WTC11 (cell line): ENCODE results near the gene TINAG. TPM values are rescaled to one million over a fixed set of nuclear protein-coding genes. Genes with fewer than 3 reads are reported as not detected.

Experiments used
- ATAC-seq: fragments of 200-7000 bp; cut with Tn5 transposase; 2 replicates; pipeline ENCODE4 v1.10.0; 2021; ENCODE audit warnings: mild to moderate bottlenecking, moderate library complexity
- CTCF ChIA-PET: fragments of 300-600 bp; sonication (Branson Sonifier 250); formaldehyde crosslinking; loops from one replicate; lab custom pipeline; 2021; ENCODE audit warnings: antibody characterized with exemption; lab: Charles Lee
- POLR2A ChIA-PET: fragments of 350-600 bp; sonication (Branson Sonifier 250); formaldehyde crosslinking; loops from one replicate; lab custom pipeline; 2021; ENCODE audit warnings: antibody characterized with exemption; lab: Charles Lee
- DNase-seq: peaks from one replicate; pipeline ENCODE4 v3.0.0; 2021; ENCODE audit warnings: low spot score
- H3K27ac Mint-ChIP-seq: 2 replicates; pipeline ENCODE4 v1.8.0; 2021; ENCODE audit warnings: mixed read lengths
- H3K27me3 Mint-ChIP-seq: 2 replicates; pipeline ENCODE4 v1.8.0; 2021; ENCODE audit warnings: low read depth, mild to moderate bottlenecking, moderate library complexity, mixed read lengths
- H3K36me3 Mint-ChIP-seq: 2 replicates; pipeline ENCODE4 v1.8.0; 2021; ENCODE audit warnings: mixed read lengths
- H3K4me1 Mint-ChIP-seq: 2 replicates; pipeline ENCODE4 v1.8.0; 2022; ENCODE audit warnings: mixed read lengths
- H3K4me3 Mint-ChIP-seq: 2 replicates; pipeline ENCODE4 v1.8.0; 2021; ENCODE audit warnings: mild to moderate bottlenecking, moderate library complexity, mixed read lengths
- H3K9me3 Mint-ChIP-seq: 2 replicates; pipeline ENCODE4 v1.8.0; 2021; ENCODE audit warnings: mixed read lengths
- ARID4B ChIP-seq: sonication (generic); formaldehyde crosslinking; IDR thresholded peaks from 2 replicates; pipeline ENCODE4 v1.8.0; 2023; ENCODE audit warnings: missing genetic modification reagents, mild to moderate bottlenecking, borderline replicate concordance
- ATF6 ChIP-seq: sonication (generic); formaldehyde crosslinking; IDR thresholded peaks from 2 replicates; pipeline ENCODE4 v1.8.1; 2023; ENCODE audit warnings: mild to moderate bottlenecking, missing genetic modification reagents
- ETV6 ChIP-seq: sonication (generic); formaldehyde crosslinking; IDR thresholded peaks from 2 replicates; pipeline ENCODE4 v1.8.1; 2022; ENCODE audit warnings: mild to moderate bottlenecking, missing genetic modification reagents
- FOXK1 ChIP-seq: sonication (generic); formaldehyde crosslinking; IDR thresholded peaks from 2 replicates; pipeline ENCODE4 v1.8.0; 2022; ENCODE audit warnings: mild to moderate bottlenecking, moderate library complexity, missing genetic modification reagents
- HMGA2 ChIP-seq: fragments of 250-450 bp; sonication (Bioruptor Pico); IDR thresholded peaks from 2 replicates; pipeline ENCODE4 v1.4.0; 2021; ENCODE audit warnings: mild to moderate bottlenecking, moderate library complexity
- JAZF1 ChIP-seq: fragments of 250-450 bp; sonication (Bioruptor Pico); IDR thresholded peaks from 2 replicates; pipeline ENCODE4 v1.9.0; 2021; ENCODE audit warnings: moderate library complexity, mild to moderate bottlenecking, inconsistent platforms
- MLX ChIP-seq: sonication (generic); formaldehyde crosslinking; IDR thresholded peaks from 2 replicates; pipeline ENCODE4 v1.8.1; 2023; ENCODE audit warnings: mild to moderate bottlenecking, missing genetic modification reagents, moderate library complexity
- RELA ChIP-seq: sonication (generic); formaldehyde crosslinking; IDR thresholded peaks from 2 replicates; pipeline ENCODE4 v1.8.1; 2022; ENCODE audit warnings: missing genetic modification reagents, mild to moderate bottlenecking, borderline replicate concordance
- SMAD4 ChIP-seq: sonication (generic); formaldehyde crosslinking; IDR thresholded peaks from 2 replicates; pipeline ENCODE4 v1.8.0; 2022; ENCODE audit warnings: mild to moderate bottlenecking, missing genetic modification reagents
- TP53 ChIP-seq: sonication (generic); formaldehyde crosslinking; IDR thresholded peaks from 2 replicates; pipeline ENCODE4 v1.8.1; 2023; ENCODE audit warnings: mild to moderate bottlenecking, missing genetic modification reagents
- USF2 ChIP-seq: sonication (generic); formaldehyde crosslinking; IDR thresholded peaks from 2 replicates; pipeline ENCODE4 v1.8.1; 2023; ENCODE audit warnings: mild to moderate bottlenecking, missing genetic modification reagents, moderate library complexity
- ZBTB43 ChIP-seq: sonication (generic); formaldehyde crosslinking; IDR thresholded peaks from 2 replicates; pipeline ENCODE4 v1.8.1; 2023; ENCODE audit warnings: mild to moderate bottlenecking, missing genetic modification reagents
- ZMAT4 ChIP-seq: fragments of 250-450 bp; sonication (Bioruptor Pico); IDR thresholded peaks from 2 replicates; pipeline ENCODE4 v1.9.0; 2021; ENCODE audit warnings: mild to moderate bottlenecking
- ZNF121 ChIP-seq: sonication (generic); formaldehyde crosslinking; IDR thresholded peaks from 2 replicates; pipeline ENCODE4 v1.8.0; 2023; ENCODE audit warnings: missing genetic modification reagents
- ZNF232 ChIP-seq: sonication (generic); formaldehyde crosslinking; IDR thresholded peaks from 2 replicates; pipeline ENCODE4 v1.8.0; 2022; ENCODE audit warnings: mild to moderate bottlenecking, missing genetic modification reagents
- ZNF416 ChIP-seq: fragments of 250-450 bp; sonication (Bioruptor Pico); IDR thresholded peaks from 2 replicates; pipeline ENCODE4 v1.9.0; 2021; ENCODE audit warnings: mild to moderate bottlenecking, inconsistent platforms
- ZNF425 ChIP-seq: fragments of 250-450 bp; sonication (Bioruptor Pico); conservative IDR thresholded peaks from 2 replicates; pipeline ENCODE4 v1.9.0; 2021; ENCODE audit warnings: mild to moderate bottlenecking
- total RNA-seq: library from RNA; stranded (reverse); gene quantifications from 3 replicates; pipeline ENCODE4 v1.2.3, GENCODE V29; 2021

The TINAG gene
- total RNA-seq, 1 experiment from 2014 or later: not detected

GRCh38 chr6:54386295-54386694, 78.1 kb downstream of the TINAG start:
- no peak for ATAC-seq

GRCh38 chr6:54390362-54390761, 82.1 kb downstream of the TINAG start:
- CTCF ChIA-PET: no interaction called here
- Mint-ChIP-seq H3K36me3 (peaks cover 7% of the 10 kb centered on the region), H3K4me1 (peaks cover 10% of the 10 kb centered on the region; the same call in 1 of the 2 replicates), H3K9me3 (peaks cover 21% of the 10 kb centered on the region), H3K27me3 (no peaks in the 10 kb centered on the region), H3K4me3 (no peak overlapping the region), H3K27ac (no peak overlapping the region)
- ATAC-seq (no peak), DNase-seq (no peak)
- POLR2A ChIA-PET: no interaction called here
- TF ChIP-seq JAZF1 (CRISPR knock-in tag) (no peak), HMGA2 (CRISPR knock-in tag) (no peak), MLX (CRISPR knock-in tag) (no peak), ZNF425 (CRISPR knock-in tag) (no peak), USF2 (CRISPR knock-in tag) (no peak), ZNF232 (no peak), ZMAT4 (CRISPR knock-in tag) (no peak), SMAD4 (CRISPR knock-in tag) (no peak)

More at GRCh38 chr6:54386295-54386694, 78.1 kb downstream of the TINAG start:
- CTCF ChIA-PET: no interaction called here
- Mint-ChIP-seq H3K4me1 (peaks cover 10% of the 10 kb centered on the region; the same call in 1 of the 2 replicates), H3K36me3 (0 out of 2 replicates have a peak, but pooled peaks cover under 1% of the 10 kb centered on the region), H3K4me3 (no peak overlapping the region)
- TF ChIP-seq ARID4B (no peak), ATF6 (CRISPR knock-in tag) (no peak), TP53 (CRISPR knock-in tag) (no peak), FOXK1 (no peak), ZNF416 (no peak), ETV6 (CRISPR knock-in tag) (no peak), ZBTB43 (CRISPR knock-in tag) (no peak), RELA (CRISPR knock-in tag) (no peak), ZNF121 (no peak)
- TF ChIP-seq, all 79 proteins: peak for 0
- Mint-ChIP-seq H3K9me3 (peaks cover 2% of the 10 kb centered on the region; the same call in 1 of the 2 replicates), H3K27me3 (no peaks in the 10 kb centered on the region), H3K27ac (no peak overlapping the region)
- no peak for DNase-seq
- POLR2A ChIA-PET: no interaction called here
